AG08396 (cell line): ENCODE results near the gene NMRK1.

ENCODE experiments used
- DNase-seq: peaks from one replicate; pipeline ENCODE4 v3.0.0; 2012; ENCODE audit warnings: low spot score, mixed read lengths

NMRK1 gene

DNA sequence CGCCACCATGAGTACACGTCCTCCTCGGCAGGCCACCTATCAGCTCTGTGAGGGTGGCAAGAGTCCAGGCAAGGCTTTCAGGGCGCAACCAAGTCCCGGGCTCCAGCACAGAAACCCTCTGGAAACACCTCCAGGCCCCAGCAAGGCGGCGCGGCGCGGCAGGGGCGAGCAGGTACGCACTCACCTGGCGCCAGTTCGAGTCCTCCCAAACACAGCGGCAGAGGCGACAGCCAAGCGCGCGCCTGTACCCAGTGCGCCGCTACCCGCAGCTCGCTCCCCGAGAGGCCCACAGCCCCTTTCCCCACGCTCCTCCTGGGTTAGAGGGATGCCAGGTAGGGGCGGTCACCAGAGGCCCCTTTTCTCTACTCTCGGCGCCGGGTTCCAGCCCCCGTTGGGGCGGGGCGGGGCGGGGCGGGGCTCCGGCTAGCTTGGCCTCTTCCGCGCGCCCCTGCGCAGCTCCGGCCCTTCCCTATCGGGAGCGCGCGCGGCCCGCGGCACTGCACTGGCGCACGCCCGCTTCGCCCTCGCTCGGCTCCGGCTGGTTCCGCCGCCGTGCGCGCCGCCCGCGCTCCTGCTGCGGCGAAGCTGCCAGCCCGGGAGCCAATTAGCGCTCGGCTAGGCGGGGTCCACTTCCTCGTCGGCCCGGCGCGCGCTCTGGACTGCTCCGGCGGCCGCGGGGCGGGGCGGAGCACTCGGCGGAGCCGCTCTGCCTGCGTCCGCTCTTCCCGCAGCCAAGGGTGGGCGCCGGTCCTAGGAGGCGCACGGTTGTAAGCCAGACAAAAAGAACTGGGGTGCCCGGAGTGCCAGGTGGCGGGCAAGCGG is at the start of gene NMRK1, which contains the start of gene OSTF1:
TSS of gene NMRK1 (minus strand) at position 332 of the 822 bp plus-strand sequence. CDS start 5,040 bp downstream, outside the sequence.
TSS of gene OSTF1 (plus strand) at position 691 of the 822 bp plus-strand sequence. CDS start 179 bp downstream, outside the sequence.
- DNase-seq, result peak; percentile 97

DNA sequence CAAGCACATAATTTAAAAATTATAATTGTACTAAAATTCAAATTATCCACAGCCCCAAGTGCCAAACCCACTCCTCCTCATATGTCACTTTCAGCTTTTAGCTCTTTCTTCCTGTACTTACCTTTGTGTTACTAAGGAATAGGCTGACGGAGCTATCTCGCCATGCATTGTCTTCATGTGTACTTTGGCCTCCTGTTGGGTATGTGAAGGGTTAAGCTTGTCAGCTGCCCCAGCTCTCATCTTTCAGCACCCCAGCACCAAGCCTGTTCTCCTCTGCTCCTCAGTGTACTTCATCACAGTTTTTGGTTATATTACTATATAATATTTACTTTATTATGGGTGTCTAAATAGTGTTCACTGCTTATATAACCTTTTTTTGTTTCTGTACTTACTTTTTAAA is 46.5 kb upstream of the NMRK1 start:
- no peak for DNase-seq

DNA sequence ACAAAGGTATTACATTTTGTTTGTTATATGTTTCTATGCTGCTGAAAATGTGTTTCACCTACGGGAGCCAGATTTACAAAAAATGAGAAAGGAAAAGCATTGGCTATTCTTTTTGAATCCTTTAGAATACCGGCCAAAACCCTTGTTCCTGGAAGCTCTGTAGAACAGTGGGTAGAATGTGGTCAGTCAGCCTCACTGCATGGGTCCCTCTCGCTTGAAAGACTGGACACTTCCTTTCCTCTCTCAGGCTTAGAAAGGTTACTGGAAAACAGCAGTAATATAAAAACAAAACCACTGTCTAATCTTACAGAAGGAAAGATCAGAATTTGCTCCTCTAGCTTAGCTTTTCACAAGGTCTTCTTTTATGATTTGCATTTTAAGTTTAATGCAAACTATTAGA is 45.4 kb upstream of the NMRK1 start:
- no peak for DNase-seq

DNA sequence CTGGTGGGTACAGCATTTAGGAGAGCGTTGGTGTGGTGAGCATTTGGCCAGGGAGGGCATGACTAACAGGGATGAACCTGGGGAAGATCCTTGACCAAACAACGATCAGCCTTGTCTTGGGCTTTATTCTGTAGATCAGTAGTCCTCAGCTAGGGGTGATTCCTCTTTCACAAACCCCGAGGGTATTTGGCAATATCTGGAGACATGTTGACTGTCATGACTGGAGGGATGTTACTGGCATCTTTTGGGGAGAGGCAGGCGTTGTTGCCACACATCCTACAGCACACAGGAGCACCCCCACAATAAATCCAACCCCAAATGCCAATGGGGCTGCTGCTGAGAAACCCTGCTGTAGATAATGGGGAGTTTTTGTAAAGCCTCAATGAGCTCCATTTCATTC is 44.3 kb upstream of the NMRK1 start:
- no peak for DNase-seq

DNA sequence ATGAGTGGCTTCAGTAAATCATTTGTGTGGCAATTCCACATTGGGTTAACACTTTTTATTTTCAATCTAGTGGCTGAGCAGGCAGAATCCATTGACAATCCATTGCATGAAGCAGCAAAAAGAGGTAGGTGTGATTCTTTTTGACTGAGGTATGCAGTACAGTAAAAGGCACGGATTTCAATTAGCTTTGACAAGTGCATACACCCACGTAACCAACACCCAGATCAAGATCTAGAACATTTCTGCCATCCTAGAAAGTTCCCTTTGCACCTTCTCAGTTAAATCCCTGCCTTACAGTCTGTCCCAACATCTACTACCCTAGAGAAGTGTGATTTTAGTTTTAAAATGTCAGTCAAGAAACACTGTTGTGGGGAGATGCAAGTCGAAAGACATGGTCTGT is 43.7 kb upstream of the NMRK1 start:
- no peak for DNase-seq

DNA sequence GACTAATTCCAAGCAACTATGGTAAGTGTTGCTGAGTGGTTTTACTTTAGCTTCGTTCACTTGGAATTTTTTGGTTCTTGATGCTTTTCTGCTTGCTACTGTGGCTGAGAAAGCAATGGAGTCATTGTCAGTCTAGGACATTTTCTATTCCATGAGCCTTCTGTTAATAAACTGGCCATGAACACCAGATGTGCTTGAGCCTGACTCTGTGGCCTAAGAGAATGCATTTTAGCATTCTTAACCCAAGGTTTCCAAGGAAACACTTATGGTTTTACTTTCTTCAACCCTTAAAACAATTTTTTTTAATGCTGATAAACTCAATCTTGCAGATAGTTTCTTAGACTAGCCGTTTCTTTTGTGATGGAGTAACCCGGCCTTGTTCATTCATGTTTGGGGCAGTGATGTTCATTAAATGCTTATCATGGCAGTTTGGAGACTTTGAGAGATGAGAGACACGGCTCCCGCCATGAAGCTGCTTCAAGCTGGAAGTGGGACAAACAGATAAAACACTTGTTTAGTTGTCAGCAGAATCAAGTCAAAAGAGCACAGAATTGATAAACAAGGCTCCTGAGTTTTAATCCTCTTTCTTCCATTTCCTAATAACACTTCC is 42.8 kb upstream of the NMRK1 start:
- DNase-seq, result peak; percentile 12

DNA sequence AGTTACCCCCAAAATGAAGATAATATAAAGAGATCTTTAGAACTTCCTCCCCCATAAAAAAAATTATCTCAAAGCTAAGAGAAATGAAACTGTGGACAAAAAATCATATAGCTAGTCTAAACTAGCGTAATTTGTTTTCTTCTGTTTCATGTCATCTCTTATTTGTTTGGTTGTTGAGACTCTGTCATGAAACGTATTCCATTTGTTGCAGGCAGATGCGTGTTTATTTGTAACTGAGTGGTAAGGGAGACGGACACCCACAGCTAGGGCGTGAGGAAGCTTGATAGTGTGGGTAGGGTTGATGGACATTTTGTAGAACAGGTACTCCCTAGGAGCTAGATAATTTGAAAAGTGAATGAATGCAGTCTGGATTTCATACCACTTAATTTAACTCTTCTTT is 42.2 kb upstream of the NMRK1 start:
- no peak for DNase-seq

DNA sequence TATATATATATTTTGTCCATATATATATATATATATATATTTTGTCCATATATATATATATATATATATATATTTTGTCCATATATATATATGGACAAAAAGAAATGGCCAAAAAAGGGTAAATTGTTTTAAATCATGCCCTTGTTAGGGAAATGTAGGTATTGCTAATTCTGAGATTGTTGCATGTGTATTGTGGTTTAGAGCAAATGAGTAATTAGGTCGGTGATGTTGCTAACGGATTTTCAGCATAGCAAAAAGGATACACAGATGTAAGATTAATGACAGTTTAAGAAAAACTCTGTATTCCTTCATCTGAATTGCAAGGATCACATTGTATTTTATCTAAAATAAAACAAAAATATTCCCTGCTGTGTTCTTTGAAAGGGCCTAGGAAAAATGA is 40.6 kb upstream of the NMRK1 start:
- DNase-seq, result no peak

DNA sequence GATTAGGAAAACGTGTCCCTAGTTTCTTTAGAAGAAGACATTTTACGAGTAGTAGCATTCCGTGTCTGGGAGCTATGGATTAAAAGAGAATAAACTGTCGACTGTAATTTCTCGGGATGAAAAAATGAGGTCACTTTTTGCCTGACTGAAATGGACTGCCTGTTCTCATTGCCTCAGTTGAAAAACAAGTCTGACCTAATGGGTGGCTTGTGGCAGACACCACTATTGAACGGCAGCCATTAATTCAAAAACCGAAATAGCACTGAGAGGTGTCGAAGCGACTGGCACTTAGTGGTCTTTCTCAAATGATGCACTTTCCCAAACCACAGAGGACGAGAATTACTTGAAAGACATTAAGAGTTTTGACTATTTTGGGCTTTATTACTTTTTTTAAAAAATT is 35.7 kb upstream of the NMRK1 start:
- DNase-seq, result no peak

DNA sequence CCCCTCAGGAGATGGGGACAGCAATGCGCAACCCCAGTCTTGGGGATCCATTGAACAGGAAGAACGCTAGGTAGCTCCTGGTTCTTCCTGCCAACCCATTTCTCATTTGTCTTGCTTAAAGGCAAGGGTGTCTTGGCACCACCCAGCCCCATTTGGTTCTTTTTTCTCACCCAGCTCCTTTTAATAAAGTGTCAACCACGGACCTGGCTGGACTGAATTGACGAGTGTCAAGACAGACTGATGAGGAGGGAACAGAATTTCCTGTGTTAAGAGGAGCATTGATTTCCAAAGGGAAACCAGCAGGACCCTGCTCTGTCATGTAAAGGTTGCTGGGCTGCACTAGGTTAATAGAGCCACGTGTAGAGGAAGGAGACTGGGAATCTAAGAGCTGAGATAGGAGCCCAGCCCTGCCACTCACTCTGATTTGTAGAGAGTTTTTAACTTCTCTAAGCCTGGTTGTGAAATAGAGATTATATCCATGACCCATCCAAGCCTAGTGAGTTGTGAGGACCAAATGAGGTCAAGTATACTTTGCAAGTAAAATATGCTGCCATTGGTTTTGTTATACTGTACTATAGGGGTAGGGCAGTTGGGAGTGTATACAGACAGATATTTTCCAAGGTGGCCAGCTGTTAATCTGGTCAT is 34.1 kb upstream of the NMRK1 start:
- no peak for DNase-seq

DNA sequence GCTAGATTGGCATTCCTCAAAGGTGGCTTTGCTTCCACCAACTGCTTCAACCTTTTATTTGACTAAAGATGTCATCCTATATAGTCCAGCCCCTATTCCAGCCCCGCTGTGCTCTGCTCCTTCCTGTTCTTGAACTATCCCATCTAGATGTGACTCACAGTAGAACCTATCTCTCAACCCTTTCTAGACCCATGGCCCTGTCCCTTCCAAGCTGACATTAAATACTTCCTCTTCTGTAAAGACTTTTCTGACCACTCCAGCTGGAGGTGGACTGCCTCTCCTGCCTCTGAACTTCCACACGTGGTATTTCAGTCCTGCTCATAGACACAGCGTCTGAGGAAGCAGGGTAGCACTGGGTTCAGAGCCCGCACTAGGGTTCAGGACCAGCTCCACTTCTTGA is 32.7 kb upstream of the NMRK1 start:
- DNase-seq, result no peak

DNA sequence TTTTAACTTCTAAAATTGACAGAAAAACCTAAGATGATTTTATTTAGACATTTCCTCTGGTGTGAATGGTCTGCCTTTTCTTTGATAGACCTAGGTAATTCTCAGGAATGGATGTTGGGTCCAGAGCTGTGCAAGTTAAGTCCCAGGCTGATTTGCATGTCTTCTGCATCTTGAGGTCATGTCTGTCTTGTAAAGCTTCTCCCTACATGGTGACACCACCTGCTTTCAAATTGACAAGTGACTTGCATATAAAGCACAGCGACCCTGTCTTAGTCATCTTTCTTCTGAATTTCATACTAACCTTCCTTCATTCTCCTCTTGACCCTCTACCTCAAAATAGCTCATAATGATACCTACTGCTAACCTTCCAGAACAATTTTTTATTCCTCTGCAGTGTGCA is 29.6 kb upstream of the NMRK1 start:
- no peak for DNase-seq

DNA sequence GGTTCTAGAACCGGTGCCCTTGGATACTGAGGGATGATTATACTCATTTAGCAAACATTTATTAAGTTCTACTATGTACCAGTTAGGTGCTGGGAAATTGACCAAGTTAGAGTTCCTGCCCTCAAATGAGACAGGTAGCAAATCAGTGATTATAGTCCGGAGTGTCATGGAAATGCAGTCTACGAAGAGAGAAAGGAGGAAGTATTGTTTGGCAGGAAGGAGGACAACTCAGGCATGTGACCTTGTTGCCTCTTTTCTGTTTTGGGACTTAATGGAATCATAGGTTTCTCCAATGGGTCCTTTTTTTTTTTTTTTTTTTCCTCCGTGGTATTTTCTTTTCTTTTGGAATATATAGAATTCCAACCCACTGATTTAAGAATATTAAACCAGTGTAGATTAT is 28.4 kb upstream of the NMRK1 start:
- no peak for DNase-seq

DNA sequence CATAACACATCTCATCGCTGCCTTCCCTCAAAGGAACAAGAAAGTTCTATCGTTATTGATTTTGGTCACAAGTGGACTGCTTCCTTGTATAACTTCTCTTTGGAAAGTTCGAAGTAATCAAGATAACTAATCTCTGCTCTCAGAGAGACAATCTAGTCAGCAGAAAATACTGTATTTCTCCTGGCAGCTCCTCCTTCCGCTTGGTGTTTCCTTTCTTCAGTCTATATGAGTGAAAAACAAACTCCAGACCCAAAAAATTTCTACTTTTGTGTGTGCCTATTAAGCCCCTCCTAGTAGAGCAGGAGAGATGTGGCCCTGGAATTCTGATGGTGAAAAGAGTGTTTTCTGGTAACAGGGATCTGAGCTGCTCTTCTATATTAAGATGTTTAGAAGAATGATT is 24.8 kb upstream of the NMRK1 start:
- DNase-seq, result no peak

DNA sequence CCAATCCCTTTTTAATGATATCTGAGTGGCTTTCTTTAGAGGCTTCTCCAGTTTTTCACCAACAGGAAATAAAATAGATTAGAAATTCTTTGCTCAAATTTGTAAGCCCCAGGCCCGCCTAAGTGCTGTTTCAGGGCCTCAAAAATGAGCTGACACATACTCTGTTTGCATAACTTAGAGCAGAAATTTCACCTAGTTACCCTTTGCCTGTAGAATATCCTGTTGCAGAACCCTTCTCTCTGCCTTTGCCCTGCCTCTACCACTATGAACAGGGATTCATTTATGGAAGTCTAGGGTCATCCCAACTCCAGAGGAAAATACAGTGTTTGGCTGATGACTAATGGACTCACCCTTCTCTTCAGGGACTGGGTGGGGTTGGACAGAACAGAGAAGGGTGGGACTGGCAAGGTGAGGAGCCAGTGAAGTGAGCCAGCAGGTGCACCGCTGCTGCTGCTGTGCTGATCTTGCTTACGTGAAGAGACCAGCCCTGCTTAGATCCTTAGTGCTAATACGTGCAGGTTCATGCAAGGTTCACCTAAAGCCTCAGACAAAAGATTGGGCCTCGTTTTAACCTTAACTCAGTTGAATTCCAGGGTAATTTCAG is 23.2 kb upstream of the NMRK1 start:
- DNase-seq, result no peak

DNA sequence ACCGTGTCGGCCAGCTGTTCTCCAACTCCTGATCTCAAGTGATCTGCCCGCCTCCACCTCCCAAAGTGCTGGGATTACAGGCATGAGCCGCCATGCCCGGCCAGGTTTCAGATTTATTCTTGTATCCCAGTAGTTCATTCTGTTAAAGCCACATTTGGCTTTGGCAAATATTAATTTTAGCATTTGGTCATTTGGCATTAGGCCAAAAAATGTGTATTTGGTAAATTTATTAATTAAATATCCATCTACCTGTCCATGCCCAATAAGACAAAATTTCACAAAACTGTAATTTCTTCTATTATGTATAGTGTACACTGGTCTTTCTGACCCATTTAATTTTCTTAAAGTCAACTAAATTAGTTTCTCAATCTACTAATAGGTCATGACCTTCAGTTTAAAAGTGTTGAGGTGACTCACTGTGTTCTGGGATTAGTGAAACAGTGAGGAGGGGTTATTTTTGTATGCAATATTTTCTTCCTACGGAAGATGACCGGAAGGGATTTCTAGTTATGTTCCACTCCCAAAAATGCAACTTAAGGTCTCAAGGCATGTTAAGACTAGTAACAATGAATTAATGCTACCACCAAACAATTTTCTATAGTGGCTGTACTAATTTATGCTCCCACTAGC is 21.4 kb upstream of the NMRK1 start:
- DNase-seq, result no peak

DNA sequence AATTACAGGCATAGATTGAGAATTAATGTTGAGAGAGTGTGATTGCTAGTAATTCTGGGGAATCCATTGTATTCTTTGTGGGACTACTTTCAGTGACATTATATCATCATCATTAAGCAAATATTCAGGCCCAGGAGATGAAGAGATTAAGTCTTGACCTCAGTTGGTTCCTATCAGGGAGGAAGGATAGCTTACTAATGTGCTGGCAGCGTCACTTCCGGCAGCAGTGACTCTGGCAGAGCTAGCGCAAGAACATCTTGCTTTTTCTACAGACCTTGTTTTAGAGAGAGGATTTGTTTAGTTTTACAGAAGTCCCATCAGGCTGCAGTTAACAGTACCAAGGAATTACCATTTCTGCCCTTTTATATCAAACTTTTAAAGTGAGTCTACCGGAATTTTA is 20.6 kb upstream of the NMRK1 start:
- peak; percentile 44 for DNase-seq

DNA sequence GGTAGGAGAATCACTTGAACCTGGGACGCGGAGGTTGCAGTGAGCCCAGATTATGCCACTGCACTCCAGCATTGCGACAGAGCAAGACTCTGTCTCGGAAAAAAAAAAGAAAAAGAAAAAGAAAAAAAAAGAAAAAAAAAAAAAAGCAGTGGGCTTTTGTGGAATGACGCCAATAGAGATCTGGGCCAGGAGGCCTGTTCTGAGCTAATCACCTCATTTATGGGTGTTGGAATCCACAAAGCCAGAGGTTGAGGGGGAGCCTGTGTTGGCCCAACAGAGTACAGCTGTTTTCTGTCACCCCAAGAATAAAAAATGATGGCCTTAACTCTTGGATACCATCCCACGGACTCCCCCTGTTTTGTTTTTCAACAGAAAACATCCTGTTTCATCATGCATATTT is 18.9 kb upstream of the NMRK1 start:
- DNase-seq, result no peak

DNA sequence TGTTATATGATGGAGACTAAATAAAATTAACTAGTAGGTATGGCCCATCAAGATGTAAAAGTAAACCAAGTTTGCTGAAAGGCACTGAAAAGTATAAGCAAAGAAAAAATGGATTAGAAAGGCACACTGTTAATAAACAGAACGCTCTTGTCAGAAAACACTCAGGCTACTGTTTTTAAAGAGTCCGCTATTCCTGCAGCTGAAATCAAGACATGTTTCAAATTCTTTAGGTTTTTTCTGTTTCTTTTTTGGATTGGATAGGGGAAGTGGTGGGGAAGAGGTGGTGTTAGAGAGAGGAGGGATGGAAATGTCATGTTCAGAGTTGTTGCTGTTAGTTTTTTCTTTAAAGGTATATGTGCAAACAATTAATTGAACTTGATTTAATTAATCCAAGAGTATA is 17.9 kb upstream of the NMRK1 start:
- peak; percentile 21 for DNase-seq

DNA sequence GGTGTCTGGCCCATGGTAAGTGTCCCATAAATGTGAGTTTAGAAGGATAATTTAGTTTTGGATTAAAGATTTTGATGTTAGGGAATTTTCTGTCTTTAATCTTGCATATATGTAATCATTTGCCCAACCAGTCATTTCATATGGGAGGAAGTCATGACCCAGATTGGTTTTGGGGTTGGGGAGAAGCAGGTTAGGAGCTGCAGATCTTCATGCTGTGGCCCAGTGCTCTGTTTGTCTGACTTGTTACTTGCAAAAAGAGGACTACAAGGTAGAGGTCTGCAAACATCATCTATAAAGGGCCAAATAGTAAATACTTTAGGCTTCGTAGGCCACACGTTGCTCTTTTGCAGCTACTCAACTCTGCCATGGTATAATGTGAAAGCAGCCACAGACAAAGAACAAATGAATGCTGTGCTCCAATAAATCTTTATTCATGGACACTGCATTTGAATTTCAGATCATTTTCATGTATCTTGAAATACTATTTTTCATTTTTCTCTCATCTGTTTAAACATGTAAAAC is 17.1 kb upstream of the NMRK1 start:
- no peak for DNase-seq

DNA sequence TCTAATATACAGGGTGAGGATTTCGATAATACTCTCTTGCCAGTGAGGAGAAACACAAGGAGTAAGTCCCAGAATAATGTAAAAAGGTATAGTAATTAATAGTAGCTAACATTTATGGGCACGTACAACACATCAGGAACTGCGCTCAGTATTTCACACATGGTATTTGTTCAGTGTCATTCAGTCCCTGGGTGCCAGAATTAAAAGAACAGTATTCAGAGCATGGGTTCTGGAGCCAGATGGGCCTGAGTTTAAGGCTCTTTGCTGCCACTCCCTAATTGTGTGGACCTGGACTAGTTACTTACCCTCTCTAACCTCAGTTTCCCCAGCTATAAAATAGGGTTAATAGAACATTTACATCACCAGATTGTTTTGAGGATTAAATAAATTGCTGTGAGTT is 16.7 kb upstream of the NMRK1 start:
- no peak for DNase-seq

DNA sequence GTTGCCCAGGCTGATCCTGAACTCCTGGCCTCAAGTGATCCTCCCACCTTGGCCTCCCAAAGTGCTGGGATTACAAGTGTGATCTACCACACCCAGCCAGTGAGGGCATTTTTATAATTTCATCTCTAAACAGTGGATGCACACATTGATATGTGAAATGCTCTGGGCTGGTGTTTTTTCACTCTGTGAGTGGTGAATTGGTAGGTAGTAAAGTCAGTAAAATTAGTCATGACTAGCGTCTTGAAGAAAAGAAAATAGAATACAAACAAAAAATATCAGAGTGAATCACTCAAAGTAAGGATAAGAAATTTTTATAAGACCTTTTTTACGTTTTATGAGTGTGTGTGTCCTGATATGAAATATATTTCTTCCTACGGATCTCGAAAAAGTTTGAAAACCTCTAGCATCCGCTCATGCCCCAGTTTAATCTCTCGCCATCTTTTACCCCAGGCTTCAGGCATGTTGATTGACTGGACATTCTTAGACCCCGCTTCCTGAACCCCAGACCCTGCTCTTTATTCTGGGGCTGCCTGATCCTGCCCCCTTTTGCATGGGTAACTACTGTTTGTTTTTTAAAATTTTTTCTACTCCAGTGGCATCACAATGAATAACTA is 14.3 kb upstream of the NMRK1 start:
- no peak for DNase-seq
